OCI-LY3 (cell line): Measurements from ENCODE around the gene PPIL1.

Experiments
- EZH2phosphoT487 ChIP-seq: fragments of 200-600 bp; shearing (Covaris generic); IDR thresholded peaks from 2 replicates; pipeline ENCODE4 v1.6.1; 2018; ENCODE audit warnings: antibody characterized with exemption, mixed run types, low read depth
- TF ChIP-seq, protein P1 (sequence below): fragments of 200-600, 300-600 bp; sonication (generic); IDR thresholded peaks from 2 replicates; pipeline ENCODE4 v1.5.1; 2014; ENCODE audit warnings: antibody characterized with exemption, low read length, low read depth

DNA sequence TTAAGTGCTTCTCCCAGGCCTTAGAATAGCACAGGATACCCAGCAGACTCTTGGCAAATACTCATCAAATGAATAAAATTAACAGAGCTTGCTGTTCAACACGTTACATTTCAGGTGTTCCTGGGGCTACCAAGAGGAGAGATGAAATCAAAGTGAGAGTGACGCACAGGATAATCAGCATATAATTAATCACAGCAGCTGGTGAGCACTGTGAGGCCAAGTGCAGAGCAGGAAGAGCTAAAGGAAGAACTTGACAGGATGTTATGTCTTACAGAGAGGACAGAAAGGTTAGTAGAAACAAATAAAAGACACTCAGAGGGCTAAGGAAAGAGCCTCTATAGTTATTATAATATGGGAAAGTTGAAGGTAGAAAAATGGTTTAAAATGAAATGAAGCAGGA, 8.8 kb downstream of the PPIL1 start:
- TF ChIP-seq, protein P1, sequence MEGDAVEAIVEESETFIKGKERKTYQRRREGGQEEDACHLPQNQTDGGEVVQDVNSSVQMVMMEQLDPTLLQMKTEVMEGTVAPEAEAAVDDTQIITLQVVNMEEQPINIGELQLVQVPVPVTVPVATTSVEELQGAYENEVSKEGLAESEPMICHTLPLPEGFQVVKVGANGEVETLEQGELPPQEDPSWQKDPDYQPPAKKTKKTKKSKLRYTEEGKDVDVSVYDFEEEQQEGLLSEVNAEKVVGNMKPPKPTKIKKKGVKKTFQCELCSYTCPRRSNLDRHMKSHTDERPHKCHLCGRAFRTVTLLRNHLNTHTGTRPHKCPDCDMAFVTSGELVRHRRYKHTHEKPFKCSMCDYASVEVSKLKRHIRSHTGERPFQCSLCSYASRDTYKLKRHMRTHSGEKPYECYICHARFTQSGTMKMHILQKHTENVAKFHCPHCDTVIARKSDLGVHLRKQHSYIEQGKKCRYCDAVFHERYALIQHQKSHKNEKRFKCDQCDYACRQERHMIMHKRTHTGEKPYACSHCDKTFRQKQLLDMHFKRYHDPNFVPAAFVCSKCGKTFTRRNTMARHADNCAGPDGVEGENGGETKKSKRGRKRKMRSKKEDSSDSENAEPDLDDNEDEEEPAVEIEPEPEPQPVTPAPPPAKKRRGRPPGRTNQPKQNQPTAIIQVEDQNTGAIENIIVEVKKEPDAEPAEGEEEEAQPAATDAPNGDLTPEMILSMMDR: no peak
- no peak for TF ChIP-seq EZH2phosphoT487
